GM18867 (cell line): ENCODE results near the gene INSYN2B.

Source experiments
- ATAC-seq: cut with Tn5 transposase; IDR thresholded peaks from one replicate; pipeline ENCODE4 v1.9.1; 2021; ENCODE audit warnings: mild to moderate bottlenecking, moderate library complexity; ENCODE audit not compliant: unreplicated experiment

Gene INSYN2B

DNA sequence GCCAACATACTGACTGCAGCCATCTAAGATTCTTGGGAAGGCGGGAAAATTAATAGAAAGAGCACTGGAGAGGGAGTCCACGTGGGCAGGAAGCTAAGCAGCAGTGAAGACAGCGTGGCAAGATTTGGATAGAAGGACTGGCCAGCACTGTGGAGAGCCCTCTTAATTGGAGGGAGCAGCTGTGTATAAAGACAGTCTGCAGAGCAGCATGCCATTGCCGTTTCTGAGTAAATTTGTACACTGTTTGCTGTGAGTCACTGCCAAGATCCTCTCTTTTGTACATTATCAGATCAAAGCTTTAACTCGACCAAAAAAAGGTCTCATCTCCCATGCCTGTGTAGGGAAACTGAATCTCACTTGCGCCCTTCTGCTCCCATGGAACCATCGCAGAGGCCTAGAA lies 45.3 kb downstream of the INSYN2B start:
- no peak for ATAC-seq

DNA sequence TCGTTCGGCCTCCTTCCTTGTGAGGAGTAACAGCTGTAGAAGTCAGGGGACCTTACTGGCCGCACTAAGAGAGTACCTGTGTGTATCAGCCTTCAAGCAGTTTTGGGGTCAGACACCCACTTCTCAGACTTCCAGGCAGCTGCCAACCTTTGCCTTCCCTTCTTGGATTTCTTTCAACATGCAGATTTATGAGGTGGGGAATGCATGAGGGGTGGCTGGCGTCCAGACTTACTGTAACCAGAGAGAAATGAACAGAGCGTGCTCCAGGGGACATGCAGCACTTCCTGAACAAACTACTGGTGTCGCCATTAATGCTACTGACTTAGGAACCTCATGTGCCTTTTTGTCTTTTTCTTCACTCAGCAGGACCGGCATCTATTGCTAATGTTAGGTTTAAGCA lies 46.7 kb downstream of the INSYN2B start:
- no peak for ATAC-seq

GRCh38 chr5:169933127-169933526 lies 47.2 kb downstream of the INSYN2B start:
- ATAC-seq, result no peak

DNA sequence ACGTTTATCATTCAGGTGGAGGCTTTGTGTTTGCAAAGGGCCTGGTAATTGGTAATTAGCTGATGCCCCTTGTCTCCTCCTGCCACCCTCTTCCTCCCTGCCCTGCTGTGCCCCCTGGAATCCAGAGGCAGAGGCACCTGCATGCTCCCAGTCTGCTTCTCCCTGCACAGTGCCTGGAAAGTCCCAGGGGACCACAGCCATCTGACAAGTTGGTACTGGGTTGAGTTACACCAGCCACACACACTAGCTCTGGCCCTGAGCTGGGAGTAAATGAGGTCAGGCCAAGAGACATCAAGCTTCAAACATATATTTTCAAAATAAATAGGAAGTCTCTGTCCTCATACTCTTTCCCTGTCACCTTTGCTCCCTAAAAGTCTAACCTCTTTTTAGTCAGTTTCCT lies 56.3 kb downstream of the INSYN2B start:
- no peak for ATAC-seq

- no peak for ATAC-seq
Observed at GRCh38 chr5:169922474-169922873, 57.8 kb downstream of the INSYN2B start.

DNA sequence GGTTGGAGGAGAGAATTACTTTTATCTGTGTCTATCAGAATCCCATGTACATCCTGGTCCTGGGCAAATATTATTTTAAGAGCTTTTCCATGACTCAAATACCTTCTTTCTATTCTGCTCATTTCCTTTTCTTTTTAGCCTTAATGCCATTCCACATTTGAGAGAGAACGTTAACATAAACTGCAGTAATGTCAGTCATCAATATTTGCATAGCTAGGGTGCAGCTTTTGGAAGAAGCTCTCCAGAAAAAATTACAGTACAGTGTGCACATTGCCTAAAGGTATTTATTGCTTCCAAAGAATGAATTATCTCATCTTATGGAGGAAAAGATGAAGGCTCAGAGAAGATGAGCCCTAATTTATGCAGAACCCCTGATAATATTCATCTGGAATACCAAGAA lies 58.3 kb downstream of the INSYN2B start:
- no peak for ATAC-seq

DNA sequence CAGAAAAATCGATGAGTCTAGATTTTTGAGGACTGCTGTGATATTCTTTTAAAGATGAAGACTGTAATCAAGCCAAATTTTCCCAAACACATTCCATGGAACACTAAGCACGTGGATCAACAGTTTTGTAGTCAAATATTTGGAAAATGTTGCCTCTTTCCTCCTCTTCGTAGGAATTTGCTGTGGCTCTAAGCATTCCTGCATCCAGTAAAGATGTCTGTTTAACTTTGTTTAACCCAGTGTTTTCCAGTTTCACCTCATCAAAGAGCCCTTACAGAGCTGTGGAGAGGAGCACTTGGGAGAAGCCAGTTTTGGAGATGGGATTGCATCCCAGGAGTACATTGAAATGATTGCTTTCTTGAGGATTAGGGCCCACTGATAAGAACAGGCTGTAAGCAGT lies 58.9 kb downstream of the INSYN2B start:
- no peak for ATAC-seq

GRCh38 chr5:169920474-169920873 lies 59.8 kb downstream of the INSYN2B start:
- no peak for ATAC-seq

GRCh38 chr5:169918228-169918627 lies 62.1 kb downstream of the INSYN2B start:
- ATAC-seq, result no peak

GRCh38 chr5:169917500-169917899 lies 62.8 kb downstream of the INSYN2B start:
- no peak for ATAC-seq

GRCh38 chr5:169914766-169915165 lies 65.5 kb downstream of the INSYN2B start:
- ATAC-seq, result no peak

DNA sequence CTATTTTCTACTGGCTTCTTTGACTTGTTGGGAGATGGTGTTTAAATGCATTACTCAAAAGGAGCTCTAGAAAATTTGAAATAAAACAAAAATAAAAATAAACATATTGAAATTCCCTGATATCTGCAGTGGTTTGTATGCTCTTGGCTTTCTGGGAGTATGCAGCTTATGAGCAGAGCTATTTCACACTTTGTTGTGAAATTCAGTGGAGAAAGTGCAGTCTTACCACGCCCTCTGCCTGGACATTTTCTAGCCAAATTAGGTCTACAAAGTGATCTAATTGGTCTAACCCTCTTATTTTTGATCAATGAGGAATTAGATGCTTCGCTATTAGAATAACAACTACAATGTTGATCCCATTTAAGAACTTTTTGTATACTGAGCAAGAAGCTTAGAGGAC lies 66.8 kb downstream of the INSYN2B start:
- no peak for ATAC-seq

DNA sequence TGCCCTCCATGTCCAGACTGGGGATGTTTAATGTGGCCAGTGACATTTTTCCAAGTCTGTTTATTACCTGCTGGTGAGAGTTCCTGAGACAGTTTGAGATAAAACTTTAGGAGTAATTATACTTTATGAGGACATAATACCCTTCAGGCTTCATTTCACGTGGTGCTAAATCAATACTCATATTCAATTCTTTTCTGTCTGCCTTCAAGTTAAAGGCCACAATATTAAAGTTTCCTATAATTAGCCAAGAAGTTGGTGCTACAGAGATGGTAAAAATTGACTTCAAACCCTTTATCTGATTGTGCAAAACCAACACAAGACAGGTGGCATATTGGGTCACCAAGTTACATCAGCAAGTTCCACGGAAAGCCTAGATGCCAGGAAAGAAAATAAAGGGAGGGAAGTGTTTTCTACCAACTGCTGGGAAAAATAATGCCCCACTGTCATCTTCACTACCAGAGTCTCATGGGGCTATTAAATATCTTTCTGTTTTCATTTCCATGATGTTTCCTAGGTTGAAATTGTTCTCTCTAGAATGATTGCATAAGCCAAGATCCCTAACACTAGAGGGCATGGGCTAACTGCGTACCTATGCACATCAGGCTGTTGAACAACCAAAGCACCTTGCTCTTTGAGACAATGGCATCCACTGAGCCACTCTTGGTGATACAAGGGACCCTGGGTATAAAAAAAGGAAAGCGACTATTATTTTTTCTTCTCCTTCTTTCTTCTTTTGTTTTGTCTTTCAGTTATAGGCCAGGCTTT lies 68.7 kb downstream of the INSYN2B start:
- no peak for ATAC-seq

- no peak for ATAC-seq
Observed at GRCh38 chr5:169910393-169910792, 69.9 kb downstream of the INSYN2B start.

- ATAC-seq, result no peak
Observed at GRCh38 chr5:169909945-169910344, 70.3 kb downstream of the INSYN2B start.

GRCh38 chr5:169908864-169909263 lies 71.4 kb downstream of the INSYN2B start:
- no peak for ATAC-seq

DNA sequence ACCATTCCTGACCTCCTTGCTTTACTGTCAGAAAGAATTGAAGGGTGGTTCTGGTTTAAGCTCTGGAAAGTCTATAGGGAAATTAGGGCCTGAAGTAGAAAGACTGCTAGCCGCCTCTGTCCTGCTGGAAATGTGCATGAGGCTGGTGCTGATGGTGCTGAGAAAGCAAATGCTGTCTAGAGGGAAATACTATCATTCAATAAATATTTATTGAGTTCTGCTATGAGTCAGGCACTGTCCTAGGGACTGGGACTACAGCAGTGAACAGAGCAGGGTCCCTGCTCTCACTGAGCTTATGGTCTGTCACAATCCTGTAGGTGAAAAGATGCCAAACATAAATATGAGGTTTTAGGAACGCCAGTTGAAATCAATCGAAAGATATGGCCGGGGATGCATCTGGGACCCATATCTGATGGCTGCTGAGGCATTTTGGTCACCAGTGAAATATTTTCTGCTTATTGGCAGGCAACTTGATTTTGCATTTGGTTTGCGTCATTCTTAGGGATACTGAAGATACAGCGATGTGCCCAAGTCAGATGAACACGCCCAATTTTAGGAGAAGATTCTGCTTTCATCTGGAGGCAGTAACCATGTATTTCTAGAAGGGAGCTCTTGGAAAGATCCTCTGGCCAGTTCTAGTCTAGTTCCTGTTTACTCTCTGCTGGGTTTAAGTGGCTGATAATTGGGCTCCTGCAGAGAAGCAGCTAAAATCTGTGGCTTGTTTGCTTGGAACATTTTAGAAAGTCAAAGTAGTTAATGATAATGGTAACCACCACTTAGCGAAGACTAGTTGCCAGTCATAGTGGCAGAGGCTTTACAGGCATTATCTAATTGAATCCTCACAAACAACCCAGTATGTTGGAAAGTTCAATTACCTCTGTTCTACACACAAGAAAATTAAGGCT lies 73.3 kb downstream of the INSYN2B start:
- ATAC-seq, result no peak

DNA sequence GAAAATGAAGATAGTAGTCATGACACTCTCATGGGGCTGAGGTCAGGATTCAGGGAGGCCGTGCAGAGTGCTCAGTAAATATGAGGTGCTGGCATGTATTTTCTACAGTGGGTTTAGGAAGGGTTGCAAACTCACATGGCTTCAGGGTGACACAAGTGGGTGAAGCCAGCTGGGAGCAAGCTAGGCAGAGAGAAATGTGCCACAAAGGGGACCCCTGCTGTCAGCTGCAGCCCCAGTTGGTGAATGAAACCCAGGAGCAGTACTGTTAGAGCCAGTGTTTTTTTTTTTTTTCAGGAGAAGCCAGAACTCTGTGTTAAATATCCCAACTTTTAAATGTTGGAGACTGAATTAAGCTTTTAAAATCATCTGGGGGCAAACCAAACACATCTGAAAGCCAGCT lies 75.3 kb downstream of the INSYN2B start:
- no peak for ATAC-seq

DNA sequence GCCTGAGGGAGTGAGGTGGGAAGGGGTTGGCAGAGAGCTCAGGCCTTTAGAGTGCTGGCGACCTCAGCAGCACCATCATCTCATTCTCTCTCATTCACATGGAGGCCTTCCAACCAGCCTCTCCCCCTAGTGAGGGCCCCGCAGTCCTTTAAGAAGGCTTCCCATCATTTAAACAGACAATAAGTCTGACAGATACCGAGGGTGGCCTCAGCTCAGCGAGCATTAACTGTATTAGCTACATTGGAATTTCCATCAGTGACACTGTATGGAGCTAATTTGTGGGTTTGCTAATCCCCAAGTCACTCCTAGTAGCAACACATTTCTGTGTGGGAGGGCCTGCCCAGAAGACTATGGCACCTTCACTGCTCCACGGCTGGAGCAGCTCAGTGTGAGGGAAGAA lies 75.8 kb downstream of the INSYN2B start:
- ATAC-seq, result no peak

- no peak for ATAC-seq
Observed at GRCh38 chr5:169904059-169904458, 76.2 kb downstream of the INSYN2B start.

- no peak for ATAC-seq
Observed at GRCh38 chr5:169901896-169902295, 78.4 kb downstream of the INSYN2B start.

DNA sequence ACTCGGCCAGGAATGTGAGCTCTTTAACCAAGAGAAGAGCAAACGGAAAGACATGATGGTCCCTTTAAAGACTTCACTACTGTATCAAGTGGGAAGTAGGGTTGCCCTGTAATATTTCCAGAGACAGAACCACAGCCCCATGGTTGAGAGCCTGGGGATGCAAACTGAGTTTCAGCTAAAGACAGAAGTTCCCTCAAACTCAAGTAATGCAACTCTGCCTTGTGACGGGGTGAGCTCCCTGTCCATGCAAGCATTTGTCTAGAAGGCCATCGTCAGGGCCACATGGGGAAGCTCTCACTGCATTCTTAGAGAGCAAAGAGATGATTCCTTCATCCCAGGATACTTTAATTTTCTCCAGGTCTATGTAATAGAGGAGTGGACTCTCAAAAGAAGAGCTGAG lies 82.8 kb downstream of the INSYN2B start:
- no peak for ATAC-seq
